A204.1 (cell line): ENCODE results near the gene ARAP3.

Experiments
- FAIRE-seq: peaks from 2 replicates; lab custom pipeline; 2012; peaks lifted over from hg19 to GRCh38; lab: Jason Lieb, UNC

Gene ARAP3

DNA sequence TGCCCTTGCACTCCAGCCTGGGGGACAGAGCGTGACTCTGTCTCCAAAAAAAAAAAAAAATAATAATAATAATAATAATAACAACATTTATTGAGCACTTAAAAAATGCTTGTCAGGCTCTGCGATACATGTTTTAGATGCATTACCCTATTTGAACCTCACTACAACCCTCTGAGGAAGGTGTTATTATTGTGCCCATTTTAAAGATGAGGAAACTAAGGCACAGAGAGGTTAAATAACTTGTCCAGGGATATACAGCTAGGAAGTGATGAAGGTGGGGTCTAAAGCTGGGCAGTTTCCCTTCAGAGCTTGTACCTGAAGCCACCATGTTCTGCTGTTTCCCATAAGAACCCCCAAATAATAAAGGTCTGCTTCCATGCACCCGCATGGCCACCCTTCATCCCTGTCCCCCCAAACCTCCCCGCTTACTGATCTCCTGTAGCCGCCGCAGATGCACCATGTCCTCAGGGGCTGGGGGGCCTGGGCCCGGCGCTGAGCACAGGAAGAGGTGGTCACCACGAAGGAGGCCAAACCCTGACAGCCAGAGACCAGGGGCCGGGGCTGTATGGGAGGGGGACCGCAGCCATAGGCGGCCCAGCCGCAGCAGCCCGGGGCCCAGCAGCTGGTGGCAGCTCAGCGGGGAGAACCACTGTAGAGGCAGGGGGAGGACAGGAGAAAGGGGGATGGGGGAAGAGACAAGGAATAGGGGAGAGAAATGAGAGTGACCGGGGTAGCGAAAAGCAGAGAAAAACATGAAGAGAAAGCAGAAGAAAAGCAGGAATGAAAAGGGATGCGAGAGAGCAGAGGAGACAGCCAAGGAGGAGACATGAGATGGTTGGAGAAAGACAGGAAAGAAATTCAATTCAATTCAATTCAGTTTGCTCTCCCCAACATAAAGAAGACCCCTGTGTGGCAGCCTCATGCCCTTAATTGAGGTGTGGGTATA, 15.8 kb downstream of the ARAP3 start:
- no peak for FAIRE-seq

DNA sequence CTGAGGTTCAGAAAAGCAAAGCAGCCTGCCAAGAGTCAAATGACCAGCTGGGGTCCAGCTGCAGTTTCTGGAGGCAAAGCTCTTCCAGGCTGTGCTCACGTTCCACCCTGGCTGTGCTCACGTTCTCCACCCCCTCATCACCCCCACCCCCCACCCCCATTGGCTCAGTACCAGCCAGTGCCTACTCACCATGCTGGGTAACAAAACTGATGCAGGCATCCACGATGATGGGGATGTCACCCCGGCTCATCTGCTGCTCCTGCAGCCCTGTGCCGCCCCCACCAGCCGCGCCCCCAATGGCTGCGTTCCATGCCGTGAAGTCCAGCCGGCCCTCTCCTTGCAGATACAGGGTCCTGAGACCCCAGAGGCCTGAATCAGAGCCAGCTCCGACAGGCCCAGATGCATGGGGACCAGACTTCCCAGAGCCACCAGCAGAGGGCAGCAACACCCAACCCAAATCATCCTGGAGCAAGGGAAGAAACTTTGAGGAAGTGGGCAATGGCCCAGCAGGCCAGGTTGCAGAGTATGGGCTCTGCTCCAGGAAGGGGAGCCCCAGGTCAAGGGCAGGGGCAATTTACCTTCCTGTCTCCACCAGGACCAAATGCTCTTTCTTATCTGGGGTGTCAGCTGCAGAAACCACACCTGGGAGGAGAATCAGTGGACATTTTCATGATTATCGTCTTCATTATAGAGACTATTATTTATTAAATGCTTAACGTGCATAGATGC, 17.1 kb downstream of the ARAP3 start:
- no peak for FAIRE-seq

DNA sequence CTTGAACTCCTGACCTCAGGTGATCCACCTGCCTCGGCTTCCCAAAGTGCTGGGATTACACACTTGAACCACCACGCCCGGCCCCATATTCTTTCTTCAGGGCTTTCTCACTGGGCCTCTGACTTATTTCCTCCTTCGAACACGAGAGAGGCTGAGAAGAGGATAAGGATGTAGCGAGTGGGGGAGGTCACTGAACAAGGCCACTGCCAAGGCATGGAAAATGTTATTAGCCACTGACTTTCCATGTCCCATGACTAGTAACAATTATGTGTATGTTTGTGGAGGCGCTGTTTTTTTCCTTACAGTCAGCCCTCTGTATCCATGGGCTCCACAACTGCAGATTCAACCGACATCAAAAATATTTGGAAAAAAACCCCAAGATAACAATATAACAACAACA, 18.5 kb downstream of the ARAP3 start:
- FAIRE-seq, result no peak

DNA sequence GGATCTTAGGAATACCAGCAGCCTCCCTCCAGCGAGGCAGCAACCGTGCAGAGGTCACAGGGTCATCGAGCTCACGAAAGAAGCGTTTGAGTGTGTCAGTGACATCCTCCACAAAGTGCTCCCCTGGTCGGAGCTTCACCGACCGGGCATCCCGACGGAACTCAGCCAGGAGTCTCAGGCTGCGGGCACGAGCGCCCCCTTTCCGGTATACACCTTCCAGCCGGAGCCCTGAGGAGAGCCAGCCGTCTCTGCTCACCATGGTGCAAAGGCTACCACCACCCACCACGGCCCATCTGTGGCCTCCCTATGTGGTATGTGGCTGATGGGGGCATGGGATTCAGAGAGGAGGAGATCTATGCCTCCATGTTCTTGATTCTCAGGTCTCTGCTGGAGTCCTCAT, 20.0 kb downstream of the ARAP3 start:
- FAIRE-seq, result no peak

DNA sequence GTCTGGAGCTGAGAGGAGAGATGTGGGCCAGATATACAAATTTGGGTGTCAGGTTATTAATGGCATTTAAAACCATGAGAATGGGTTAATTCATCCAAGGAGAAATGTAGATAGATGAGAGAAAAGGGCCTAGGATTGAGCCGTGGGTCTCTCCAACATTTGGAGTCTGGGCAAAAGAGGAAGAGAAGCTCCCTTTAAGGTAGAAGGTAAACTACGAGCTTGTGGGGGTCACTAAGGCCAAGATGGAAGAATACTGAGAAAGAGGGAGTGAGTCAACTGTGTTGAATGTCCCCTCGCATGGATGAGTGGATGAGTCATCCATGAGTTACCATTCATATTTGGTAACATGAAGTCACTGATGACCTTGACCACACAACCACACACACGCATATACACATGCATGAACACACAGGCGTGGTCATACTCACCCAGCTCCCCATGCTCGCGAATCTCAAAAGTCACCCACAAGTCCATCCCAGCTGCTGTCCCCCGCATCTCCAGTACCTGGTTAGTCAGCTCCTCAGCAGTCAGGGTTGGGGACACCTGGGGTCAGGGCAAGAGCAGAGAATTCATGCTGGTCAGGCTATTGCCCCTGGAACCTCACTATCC, 24.0 kb downstream of the ARAP3 start:
- no peak for FAIRE-seq

DNA sequence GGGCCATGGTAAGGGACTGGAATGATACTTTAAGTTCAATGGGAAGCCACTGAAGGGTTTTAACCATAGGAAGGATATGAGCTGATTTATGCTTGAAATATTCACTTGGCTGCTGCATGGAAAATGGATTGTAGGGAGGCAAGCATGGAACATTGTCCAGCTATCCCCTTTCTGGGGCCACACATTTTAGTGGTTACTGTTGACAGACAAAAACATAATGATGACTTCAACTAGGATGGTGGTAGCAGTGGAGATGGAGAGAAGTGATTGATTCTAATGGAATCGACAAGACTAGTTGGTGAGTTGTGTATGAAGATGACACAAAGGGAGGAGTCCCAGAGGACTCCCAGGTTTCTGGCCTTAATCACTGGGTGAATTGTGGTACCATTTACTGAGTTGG, 24.6 kb downstream of the ARAP3 start:
- FAIRE-seq, result no peak

DNA sequence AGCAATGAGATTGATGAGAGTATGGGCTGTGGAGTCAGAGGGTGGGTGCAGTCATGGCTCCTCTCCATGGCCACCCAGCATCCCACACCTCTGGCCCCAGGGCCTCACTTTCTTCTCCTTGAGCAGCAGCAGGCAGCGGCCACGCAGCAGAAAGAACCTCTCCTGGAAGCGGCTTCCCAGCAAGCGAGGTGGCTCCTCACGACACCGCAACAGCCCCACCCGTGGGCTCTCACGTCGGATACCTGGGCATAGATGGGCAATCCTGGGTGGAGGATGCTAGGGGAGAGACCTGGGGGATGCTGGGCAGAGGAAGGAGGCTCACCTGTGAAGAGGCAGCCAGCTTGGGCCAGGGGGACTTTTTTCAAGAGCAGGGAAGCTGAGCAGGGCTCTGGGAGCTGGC, 25.6 kb downstream of the ARAP3 start:
- no peak for FAIRE-seq

DNA sequence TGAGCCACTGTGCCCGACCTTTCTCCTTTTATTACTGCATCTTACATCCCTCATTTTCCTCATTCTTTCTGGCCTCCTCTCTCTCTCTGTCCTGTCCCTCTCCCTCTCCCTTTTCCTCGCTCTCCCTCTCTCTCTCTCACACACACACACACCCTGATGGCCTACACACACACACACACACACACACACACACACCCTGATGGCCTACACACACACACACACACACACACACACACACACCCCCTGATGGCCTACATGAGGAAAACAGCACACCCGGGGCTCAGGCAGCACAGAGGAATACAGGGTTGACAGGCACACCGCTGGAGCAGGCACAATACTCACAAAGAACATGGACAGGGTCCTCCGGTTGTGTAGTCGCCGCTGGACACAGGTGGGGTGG, 27.0 kb downstream of the ARAP3 start:
- no peak for FAIRE-seq

DNA sequence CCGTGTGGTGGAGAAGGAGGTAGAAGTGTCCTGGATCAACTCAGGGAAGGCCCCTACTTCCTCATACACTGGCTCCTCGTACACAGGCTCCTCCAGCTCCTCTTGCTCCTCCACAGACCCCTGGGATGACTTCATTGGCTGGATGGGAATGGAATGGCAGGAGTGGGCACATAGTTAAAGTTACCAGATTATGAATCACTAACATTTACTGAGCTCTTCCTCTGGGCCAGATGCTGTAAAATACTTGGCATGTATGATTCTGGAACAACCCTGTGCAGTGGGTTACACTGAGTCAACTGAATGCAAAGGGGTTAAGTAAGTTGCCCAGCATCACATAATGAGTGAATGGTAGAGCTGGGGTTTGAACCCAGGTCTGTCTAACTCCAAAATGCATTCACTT, 27.7 kb downstream of the ARAP3 start:
- FAIRE-seq, result no peak

DNA sequence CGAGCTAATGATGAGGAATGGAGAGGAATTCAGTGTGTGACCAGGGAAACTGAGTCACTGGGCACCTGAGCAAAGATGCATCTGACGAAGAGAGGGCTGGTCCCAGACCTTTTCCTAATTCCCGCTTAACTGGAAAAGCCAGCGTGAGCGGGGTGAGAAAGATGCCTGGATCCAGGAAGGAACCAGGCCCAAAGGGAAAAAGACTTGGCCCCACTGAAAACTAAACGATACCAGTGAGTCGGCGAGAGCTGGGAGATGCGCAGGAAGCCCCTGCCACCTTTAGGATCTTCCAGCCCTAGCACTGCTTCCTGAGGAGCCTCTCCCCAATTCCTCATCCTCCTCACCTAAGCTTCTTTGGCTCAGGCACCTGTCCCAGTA, 30.3 kb downstream of the ARAP3 start:
- FAIRE-seq, result no peak

DNA sequence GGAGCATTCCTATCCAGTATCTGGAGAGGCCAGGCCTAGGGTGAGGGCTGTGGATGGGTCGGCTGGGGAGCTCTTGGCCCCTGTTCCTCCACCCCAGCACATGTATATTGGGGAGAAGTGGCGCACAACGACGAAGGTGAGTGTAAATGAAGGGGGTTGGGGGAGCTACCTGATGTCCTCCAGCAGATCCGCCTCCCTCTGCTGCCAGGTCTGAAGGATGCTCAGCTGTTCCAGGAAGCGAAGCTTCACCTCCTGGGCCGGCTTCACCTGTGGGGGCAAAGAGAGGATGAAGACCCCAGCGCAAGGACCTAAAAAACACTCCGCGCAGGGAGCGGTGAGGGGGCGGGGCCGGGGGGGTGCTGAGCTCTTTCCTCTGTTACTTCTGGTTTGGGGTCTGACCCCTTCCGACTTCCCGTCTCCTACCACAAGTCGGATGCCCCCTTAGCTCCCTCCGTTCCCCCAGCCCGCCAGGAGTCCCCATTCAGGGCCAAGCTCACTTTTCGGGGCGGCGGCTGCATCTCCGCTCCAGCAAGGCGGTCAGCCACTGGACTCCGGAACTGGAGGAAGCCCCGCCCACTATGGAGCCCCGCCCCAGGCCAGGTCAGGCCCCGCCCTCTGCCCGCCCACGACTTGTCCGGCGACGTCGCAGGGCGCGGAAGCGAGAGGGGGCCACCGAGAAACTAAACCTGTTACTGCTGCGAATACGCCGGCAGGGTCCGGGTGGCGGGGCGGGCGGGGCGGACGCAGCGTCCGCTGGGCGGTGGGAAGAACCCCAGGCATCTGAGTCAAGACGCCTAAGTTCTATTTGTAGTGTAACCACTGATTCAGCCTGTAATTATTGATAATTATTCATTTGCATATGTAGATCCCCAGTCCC, 30.9 kb downstream of the ARAP3 start, which contains the start of gene FCHSD1:
Gene FCHSD1 (minus strand): TSS at position 568 of the 877 bp plus-strand sequence. CDS start 50 bp downstream, at position 518.
- FAIRE-seq, result no peak

DNA sequence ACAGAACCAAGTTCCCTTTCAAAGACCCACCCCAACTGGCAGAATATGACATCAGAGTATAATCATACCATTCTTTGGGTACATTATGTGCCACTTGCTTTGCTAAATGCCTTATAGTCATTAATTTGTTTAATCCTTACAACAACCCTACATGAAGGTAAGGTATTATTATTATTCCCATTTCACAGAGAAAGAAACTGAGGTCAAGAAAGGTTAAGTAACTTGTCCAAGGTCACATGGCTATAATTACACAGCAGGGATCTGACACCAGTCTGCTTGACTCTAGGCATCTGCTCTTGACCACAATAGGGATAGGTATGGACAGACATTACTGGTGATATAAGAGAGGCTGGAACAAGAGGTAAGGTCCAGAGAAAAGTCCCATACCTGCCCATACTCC, 32.1 kb downstream of the ARAP3 start:
- no peak for FAIRE-seq

DNA sequence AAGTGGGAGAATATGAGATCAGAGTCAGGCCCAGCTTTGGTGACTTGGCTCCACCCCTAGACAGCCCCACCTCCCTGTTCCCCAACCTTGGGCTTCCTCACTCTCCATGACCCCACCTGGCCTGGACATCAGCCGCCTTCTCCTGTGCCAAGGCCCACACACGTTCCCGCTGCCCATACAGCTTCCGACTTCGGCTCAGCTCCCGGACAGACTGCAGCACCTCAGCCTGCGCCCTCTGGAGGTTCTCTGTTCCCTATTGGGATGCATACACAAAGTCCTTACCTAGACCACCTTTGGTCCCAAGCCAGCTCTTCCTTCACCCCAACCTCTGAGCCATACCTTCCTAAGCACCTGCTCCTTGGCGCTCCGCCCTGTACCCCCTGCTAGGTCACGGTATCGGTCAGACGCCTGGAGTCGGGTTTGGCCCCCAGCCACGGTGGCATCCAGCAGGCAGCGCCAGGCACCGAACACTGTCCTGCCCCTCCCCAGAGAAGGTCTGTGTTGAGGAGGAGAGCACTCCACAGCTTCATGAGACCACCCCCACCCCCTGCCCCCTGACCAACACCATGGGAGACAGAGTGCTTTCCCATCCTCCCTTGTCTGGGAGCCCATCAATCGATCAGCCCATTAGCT, 32.9 kb downstream of the ARAP3 start:
- no peak for FAIRE-seq

DNA sequence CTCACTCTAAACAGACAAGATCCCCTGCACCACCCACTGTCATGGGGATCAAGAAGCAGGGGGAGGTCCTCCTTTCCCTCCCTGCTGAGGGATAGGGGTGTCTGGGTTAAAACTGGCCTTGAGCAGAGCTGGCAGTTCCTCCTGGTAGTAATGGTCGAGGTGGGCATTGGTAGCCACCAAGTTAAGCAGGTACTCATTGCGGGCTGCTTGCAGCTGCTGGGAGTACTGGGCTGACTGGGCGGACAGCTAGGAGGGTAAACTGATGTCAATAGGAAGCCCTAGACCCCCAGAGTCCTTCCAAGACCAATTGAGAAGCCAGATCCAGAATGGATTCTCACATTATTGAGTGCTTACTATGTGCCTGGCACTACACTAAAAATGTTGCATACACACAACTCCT, 34.2 kb downstream of the ARAP3 start:
- no peak for FAIRE-seq

DNA sequence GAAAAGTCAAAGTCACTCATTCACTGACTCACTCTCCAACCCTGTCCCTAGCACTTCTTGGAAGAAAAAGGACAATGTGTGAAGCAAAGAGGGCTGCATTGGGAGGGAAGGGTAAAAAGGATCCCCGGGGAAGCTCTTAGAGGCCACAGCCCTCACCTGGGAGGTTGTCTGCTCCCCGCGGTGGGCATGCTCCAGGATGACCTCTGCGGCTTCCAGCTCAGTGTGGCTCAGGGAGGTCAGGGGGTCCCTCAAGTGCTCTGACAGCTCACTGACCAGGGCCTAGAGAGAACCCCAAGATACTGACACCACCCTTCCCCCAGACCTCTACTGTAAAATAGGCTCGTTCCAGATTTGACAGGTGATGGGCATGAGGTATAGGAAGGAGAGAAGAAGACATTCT, 34.8 kb downstream of the ARAP3 start:
- FAIRE-seq, result no peak

DNA sequence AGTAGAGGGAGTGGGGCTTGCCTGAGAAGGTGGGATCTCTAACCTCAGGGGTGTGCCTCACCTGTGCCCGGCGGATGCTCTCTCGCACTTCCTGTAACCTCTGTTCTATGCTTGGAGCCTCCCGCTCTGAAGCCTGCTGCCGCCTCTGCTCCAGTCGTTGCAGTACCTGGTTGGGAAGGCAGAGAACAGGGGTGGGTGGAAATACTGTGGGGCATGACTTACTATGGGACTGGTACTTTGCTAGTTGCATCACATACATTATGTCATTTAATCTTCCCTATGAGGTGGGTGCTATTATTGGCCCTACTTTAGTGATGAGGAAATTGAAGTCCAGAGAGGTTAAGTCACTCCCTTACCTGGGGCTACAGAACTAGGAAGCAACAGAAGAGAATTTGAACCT, 36.0 kb downstream of the ARAP3 start:
- FAIRE-seq, result no peak

DNA sequence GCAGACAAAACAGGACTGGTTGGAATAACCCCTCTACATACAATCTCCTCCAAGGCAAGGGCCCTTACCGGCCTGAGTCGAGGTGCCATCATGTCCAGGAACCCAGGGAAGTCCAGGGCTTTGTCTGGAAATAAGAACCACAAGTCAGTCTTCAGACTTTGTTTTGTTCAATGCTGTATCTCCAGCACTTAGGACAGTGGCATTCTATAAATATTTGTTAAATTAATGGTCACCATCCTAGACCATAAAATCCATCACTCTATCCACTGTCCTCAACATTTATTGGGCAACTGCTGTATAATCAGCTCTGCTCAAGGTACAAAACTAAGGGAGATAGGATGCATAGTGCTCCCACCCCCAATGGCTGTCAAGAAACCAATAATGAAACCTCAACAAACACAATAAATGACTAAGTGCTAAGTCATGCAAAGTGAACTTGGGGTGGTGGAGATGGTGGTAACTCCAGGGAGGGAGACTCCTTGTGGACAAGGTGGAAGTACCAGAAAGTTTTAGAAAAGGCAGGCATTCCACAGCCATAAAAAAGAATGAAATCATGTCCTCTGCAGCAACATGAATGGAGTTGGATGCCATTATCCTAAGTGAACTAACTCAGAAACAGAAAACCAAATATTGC, 40.3 kb downstream of the ARAP3 start:
- no peak for FAIRE-seq

DNA sequence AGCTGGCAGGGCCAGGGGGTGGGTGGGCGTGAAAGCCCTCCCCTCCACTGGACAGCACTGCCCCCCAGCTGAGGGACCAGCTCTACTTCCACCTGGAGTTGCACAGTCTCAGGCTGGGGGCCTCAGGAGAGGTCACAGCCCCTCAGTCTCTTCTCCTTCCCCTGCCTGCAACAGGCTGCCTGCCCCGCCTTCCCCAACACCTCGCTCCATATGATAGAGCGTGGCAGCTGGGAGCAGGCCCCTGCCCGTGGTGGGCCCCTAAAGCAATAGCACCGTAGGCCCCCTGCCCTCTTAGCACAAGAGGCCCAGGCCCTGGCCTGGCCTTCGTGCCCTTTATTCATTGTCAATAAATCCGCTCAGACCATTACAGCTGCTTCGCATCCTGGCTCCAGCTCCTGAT, 41.3 kb downstream of the ARAP3 start:
- no peak for FAIRE-seq

DNA sequence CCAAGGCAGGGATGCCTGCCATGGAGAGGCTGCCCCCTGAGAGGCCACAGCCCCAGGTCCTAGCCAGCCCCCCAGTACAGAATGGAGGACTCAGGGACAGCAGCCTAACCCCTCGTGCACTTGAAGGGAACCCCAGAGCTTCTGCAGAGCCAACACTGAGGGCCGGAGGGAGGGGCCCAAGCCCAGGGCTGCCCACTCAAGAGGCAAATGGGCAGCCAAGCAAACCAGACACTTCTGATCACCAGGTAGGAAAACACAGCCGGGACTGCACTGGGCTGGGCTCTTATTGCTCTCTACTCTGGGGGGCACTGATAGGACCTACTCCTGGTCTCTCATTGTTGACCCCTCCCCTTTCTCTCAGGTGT, 42.0 kb downstream of the ARAP3 start:
- FAIRE-seq, result no peak

DNA sequence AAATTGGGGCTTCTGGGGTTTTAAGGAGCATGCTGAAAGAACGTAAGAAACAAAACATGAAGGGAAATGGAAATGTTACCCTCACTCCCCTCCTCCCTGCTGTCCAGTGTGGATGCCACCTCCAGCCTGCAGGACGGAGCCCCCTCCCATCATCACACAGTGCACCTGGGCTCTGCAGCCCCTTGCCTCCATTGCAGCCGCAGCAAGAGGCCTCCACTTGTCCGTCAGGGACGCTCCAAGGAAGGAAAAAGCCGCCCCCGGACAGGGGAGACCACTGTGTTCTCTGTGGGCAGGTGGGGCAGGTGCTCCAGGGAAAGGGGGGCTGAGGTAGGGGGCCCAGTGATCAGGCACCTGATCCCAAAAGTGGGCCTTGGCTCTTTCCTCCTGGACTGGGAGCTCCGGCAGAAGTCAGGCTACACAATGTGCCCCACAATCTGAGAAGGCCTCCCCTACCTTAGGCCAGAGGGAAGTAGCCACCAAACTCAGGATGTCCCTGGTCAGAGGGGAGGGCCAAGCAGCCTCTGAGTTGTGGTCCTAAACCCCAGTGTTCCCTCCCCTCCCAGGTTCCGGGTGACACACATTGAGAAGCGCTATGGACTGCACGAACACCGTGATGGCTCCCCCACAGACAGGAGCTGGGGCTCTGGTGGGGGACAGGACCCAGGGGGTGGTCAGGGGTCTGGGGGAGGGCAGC, 42.5 kb downstream of the ARAP3 start:
- no peak for FAIRE-seq

DNA sequence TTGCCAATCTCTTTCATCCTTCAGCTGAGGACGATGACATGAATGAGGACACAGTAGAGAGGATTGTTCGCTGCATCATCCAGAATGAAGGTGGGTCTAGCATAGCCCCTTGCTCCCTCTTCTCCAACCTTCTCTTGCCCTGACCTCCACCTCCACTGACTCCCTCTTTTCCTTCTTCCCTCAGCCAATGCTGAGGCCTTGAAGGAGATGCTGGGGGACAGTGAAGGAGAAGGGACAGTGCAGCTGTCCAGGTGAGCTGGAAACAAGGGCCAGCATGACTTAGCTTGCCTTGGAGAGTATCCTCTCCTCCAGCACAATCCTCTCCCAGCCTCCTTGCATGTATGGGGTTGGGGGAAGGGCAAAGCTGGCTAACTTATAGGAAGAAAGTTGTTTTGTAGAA, 43.3 kb downstream of the ARAP3 start:
- no peak for FAIRE-seq
